Ishikawa (cell line): ENCODE data around the gene SKIDA1.

Source experiments
- EGR1 ChIP-seq: IDR thresholded peaks from 2 replicates; pipeline ENCODE4 v1.6.1; 2012
- EP300 ChIP-seq: IDR thresholded peaks from 2 replicates; pipeline ENCODE4 v1.6.1; 2012; ENCODE audit warnings: borderline replicate concordance
- FOXM1 ChIP-seq: IDR thresholded peaks from 2 replicates; pipeline ENCODE4 v1.6.1; 2012; ENCODE audit warnings: low read depth, borderline replicate concordance
- RAD21 ChIP-seq: IDR thresholded peaks from 2 replicates; pipeline ENCODE4 v1.6.1; 2012; ENCODE audit warnings: low read depth
- TCF12 ChIP-seq: IDR thresholded peaks from 2 replicates; pipeline ENCODE4 v1.6.1; 2012; ENCODE audit warnings: low read depth
- TEAD4 ChIP-seq: IDR thresholded peaks from 2 replicates; pipeline ENCODE4 v1.6.1; 2012
- TF ChIP-seq, protein P1 (sequence below): IDR thresholded peaks from 2 replicates; pipeline ENCODE4 v1.6.1; 2012
- TF ChIP-seq, protein P2 (sequence below): IDR thresholded peaks from 2 replicates; pipeline ENCODE4 v1.6.1; 2012; ENCODE audit warnings: low read depth, mild to moderate bottlenecking

DNA sequence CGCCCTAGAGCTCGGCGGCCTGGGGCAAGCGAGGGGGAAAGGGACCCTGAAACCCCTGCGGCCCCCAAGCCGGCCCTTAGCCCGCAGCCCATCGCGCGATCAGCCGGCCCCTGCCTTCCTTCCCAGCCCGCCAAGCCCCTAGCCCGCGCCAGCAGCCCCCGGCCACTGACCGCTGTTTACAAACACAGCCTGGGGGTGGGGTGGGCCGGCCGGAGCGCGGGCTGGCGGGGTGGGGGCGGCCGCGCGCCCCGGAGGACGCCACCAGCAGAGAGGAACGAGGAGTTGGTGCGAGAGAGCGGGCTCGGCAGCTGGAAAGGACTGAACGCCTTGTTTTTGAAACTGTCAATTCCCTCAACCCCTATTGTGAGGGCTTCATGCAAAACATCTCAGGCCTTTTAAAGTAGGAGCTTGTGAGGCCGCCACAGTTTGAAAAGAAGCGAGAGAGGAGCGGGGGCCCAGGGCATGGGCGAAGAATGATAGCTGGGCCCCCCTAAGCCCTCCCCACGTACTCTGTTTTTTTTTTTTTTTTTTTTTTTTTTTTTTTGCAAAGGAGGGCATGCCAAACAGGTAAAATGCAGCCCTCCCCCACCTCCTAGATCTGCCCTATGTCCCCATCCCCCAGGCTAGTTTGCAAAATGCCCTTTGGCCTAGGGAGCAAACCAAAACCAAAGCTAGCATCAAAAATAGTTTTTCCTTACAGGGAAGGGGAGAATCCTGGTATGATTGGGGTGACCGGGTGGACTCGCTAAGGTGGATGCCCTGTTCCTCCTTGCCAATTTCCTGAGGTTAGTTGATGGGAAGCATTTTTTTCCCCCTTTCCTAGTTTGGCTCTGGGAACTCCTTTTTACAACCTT, 15.0 kb downstream of the SKIDA1 start:
- TF ChIP-seq RAD21 (no peak), EP300 (no peak), FOXM1 (no peak), EGR1 (no peak), TCF12 (no peak), TEAD4 (no peak)
- TF ChIP-seq, protein P1, sequence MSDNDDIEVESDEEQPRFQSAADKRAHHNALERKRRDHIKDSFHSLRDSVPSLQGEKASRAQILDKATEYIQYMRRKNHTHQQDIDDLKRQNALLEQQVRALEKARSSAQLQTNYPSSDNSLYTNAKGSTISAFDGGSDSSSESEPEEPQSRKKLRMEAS: no peak
- TF ChIP-seq, protein P2, sequence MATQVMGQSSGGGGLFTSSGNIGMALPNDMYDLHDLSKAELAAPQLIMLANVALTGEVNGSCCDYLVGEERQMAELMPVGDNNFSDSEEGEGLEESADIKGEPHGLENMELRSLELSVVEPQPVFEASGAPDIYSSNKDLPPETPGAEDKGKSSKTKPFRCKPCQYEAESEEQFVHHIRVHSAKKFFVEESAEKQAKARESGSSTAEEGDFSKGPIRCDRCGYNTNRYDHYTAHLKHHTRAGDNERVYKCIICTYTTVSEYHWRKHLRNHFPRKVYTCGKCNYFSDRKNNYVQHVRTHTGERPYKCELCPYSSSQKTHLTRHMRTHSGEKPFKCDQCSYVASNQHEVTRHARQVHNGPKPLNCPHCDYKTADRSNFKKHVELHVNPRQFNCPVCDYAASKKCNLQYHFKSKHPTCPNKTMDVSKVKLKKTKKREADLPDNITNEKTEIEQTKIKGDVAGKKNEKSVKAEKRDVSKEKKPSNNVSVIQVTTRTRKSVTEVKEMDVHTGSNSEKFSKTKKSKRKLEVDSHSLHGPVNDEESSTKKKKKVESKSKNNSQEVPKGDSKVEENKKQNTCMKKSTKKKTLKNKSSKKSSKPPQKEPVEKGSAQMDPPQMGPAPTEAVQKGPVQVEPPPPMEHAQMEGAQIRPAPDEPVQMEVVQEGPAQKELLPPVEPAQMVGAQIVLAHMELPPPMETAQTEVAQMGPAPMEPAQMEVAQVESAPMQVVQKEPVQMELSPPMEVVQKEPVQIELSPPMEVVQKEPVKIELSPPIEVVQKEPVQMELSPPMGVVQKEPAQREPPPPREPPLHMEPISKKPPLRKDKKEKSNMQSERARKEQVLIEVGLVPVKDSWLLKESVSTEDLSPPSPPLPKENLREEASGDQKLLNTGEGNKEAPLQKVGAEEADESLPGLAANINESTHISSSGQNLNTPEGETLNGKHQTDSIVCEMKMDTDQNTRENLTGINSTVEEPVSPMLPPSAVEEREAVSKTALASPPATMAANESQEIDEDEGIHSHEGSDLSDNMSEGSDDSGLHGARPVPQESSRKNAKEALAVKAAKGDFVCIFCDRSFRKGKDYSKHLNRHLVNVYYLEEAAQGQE: no peak
